Chondrocyte (in vitro differentiated cells): ENCODE results near the gene TRAF1. TPM values are rescaled to one million over a fixed set of nuclear protein-coding genes. Genes with fewer than 3 reads are reported as not detected.

ENCODE experiments used
- DNase-seq: peaks from one replicate; pipeline ENCODE4 v3.0.0; 2021; ENCODE audit warnings: mixed read lengths, low spot score
- H3K27ac Mint-ChIP-seq: one replicate; pipeline ENCODE4 v1.8.0; 2021; ENCODE audit warnings: mild to moderate bottlenecking, moderate library complexity, mixed read lengths; ENCODE audit not compliant: unreplicated experiment
- H3K27me3 Mint-ChIP-seq: 2 replicates; pipeline ENCODE4 v1.8.0; 2021; ENCODE audit warnings: low read depth, mixed read lengths
- H3K36me3 Mint-ChIP-seq: 2 replicates; pipeline ENCODE4 v1.8.0; 2021; ENCODE audit warnings: low read depth, mixed read lengths
- H3K4me1 Mint-ChIP-seq: 2 replicates; pipeline ENCODE4 v1.8.0; 2021; ENCODE audit warnings: low read depth, mild to moderate bottlenecking, mixed read lengths
- H3K4me3 Mint-ChIP-seq: one replicate; pipeline ENCODE4 v1.8.0; 2021; ENCODE audit warnings: mild to moderate bottlenecking, moderate library complexity, mixed read lengths; ENCODE audit not compliant: unreplicated experiment
- H3K9me3 Mint-ChIP-seq: 2 replicates; pipeline ENCODE4 v1.8.0; 2021; ENCODE audit warnings: low read depth, mixed read lengths
- CTCF ChIP-seq: fragments of 200-600 bp; sonication (generic); IDR thresholded peaks from 2 replicates; pipeline ENCODE4 v1.5.0; 2021; ENCODE audit warnings: antibody characterized with exemption, mild to moderate bottlenecking, moderate library complexity
- total RNA-seq: library from RNA; stranded (reverse); gene quantifications from 3 replicates; pipeline ENCODE4 v1.2.1, GENCODE V29; 2021

Gene TRAF1
- total RNA-seq, 1 donor from 2014 or later, result 10.8 TPM

- no peak overlapping the region for H3K27ac Mint-ChIP-seq
- H3K4me3 Mint-ChIP-seq, result no peak overlapping the region
- DNase-seq, result no peak
- no peaks in the 10 kb centered on the region for H3K27me3 Mint-ChIP-seq
- H3K4me1 Mint-ChIP-seq, result peaks cover 48% of the 10 kb centered on the region
- no peak for TF ChIP-seq CTCF
- H3K36me3 Mint-ChIP-seq, result peaks cover 26% of the 10 kb centered on the region
- H3K9me3 Mint-ChIP-seq, result peaks cover 5% of the 10 kb centered on the region
These were observed 13.5 kb downstream of the TRAF1 start for GRCh38 chr9:120912958-120913646.

GRCh38 chr9:120911295-120911837 lies 15.2 kb downstream of the TRAF1 start:
- TF ChIP-seq CTCF, result no peak
- Mint-ChIP-seq H3K4me1 (peaks cover 33% of the 10 kb centered on the region), H3K36me3 (peaks cover 30% of the 10 kb centered on the region), H3K27ac (no peak overlapping the region), H3K4me3 (no peak overlapping the region), H3K27me3 (no peaks in the 10 kb centered on the region), H3K9me3 (no peaks in the 10 kb centered on the region)
- no peak for DNase-seq

- Mint-ChIP-seq H3K9me3 (no peaks in the 10 kb centered on the region), H3K4me1 (peaks cover 27% of the 10 kb centered on the region), H3K27ac (no peak overlapping the region), H3K36me3 (peaks cover 34% of the 10 kb centered on the region), H3K27me3 (no peaks in the 10 kb centered on the region), H3K4me3 (no peak overlapping the region)
- no peak for TF ChIP-seq CTCF
- no peak for DNase-seq
These were observed 16.0 kb downstream of the TRAF1 start for GRCh38 chr9:120910643-120911042.

- H3K27me3 Mint-ChIP-seq, result no peaks in the 10 kb centered on the region
- DNase-seq, result no peak
- peaks cover 21% of the 10 kb centered on the region for H3K4me1 Mint-ChIP-seq
- H3K27ac Mint-ChIP-seq, result peak overlapping the region; percentile 36
- no peaks in the 10 kb centered on the region for H3K9me3 Mint-ChIP-seq
- H3K4me3 Mint-ChIP-seq, result no peak overlapping the region
- H3K36me3 Mint-ChIP-seq, result peaks cover 37% of the 10 kb centered on the region
- TF ChIP-seq CTCF, result no peak
These were observed 16.7 kb downstream of the TRAF1 start for GRCh38 chr9:120909904-120910303.

GRCh38 chr9:120905315-120906164 lies 21.1 kb downstream of the TRAF1 start:
- H3K27ac Mint-ChIP-seq, result no peak overlapping the region
- peaks cover 10% of the 10 kb centered on the region for H3K4me1 Mint-ChIP-seq

More at GRCh38 chr9:120905315-120906164, 21.1 kb downstream of the TRAF1 start:
- Mint-ChIP-seq H3K4me3 (no peak overlapping the region), H3K36me3 (peaks cover 29% of the 10 kb centered on the region), H3K27me3 (no peaks in the 10 kb centered on the region), H3K9me3 (no peaks in the 10 kb centered on the region)
- TF ChIP-seq CTCF, result no peak
- DNase-seq, result no peak
